HFFc6 (cell line): ENCODE results near the gene FAIM. TPM values are rescaled to one million over a fixed set of nuclear protein-coding genes. Genes with fewer than 3 reads are reported as not detected.

Experiments
- DNase-seq: peaks from one replicate; pipeline ENCODE4 v3.0.0-alpha.2; 2018
- H3K27ac Mint-ChIP-seq: 2 replicates; pipeline ENCODE4 v1.8.0; 2020; ENCODE audit warnings: mild to moderate bottlenecking, mixed read lengths
- H3K27me3 Mint-ChIP-seq: 2 replicates; pipeline ENCODE4 v1.8.0; 2021; ENCODE audit warnings: mild to moderate bottlenecking, moderate library complexity, mixed read lengths; ENCODE audit not compliant: insufficient read depth
- H3K36me3 Mint-ChIP-seq: 2 replicates; pipeline ENCODE4 v1.8.0; 2021; ENCODE audit warnings: low read depth, mixed read lengths
- H3K4me1 Mint-ChIP-seq: 2 replicates; pipeline ENCODE4 v1.8.0; 2020; ENCODE audit warnings: low read depth, mixed read lengths
- H3K4me3 Mint-ChIP-seq: 2 replicates; pipeline ENCODE4 v1.8.0; 2020; ENCODE audit warnings: mild to moderate bottlenecking, moderate library complexity, mixed read lengths
- H3K9me3 Mint-ChIP-seq: 2 replicates; pipeline ENCODE4 v1.8.0; 2020; ENCODE audit warnings: mild to moderate bottlenecking, mixed read lengths
- total RNA-seq, 6 experiments: library from RNA; stranded (reverse); fragmentation: NEBNext Ultra II Directional; extraction: Animal tissue kit (Norgen Biotek cat#: 25700); gene quantifications; 2 replicates in 1 of 6; 3 replicates in 5 of 6; pipeline ENCODE4 v1.2.3, GENCODE V29; 2021
- TF ChIP-seq, protein P1 (sequence below): fragments of 200-600 bp; sonication (generic); IDR thresholded peaks from 2 replicates; pipeline ENCODE4 v1.5.0; 2021; ENCODE audit warnings: antibody characterized with exemption, mild to moderate bottlenecking

Gene FAIM
- total RNA-seq, 6 experiments from 2014 or later = 6.7 to 12.4 (median 9.5) TPM

DNA sequence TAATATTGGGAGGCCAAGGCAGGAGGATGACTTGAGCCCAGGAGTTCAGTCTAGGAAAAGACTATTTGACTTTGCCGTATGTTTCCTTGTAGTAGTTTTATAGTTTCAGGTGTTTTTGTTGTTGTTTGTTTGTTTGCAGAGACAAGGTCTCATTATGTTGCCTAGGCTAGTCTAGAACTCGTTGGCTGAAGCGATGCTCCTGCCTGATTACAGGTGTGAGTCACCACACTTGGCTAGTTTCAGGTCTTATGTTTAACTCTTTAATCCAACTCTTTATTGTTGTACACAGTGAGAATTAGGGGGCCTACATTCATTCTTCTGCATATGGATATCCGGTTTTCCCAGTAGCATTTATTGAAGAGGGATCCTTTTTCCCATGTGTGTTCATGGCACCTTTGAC lies 32.0 kb downstream of the FAIM start:
- peaks cover 10% of the 10 kb centered on the region for H3K4me1 Mint-ChIP-seq
- no peaks in the 10 kb centered on the region; the same call in 1 of the 2 replicates for H3K27me3 Mint-ChIP-seq
- H3K36me3 Mint-ChIP-seq = peaks cover 28% of the 10 kb centered on the region
- H3K27ac Mint-ChIP-seq = no peak overlapping the region
- no peak overlapping the region for H3K4me3 Mint-ChIP-seq
- TF ChIP-seq, protein P1, sequence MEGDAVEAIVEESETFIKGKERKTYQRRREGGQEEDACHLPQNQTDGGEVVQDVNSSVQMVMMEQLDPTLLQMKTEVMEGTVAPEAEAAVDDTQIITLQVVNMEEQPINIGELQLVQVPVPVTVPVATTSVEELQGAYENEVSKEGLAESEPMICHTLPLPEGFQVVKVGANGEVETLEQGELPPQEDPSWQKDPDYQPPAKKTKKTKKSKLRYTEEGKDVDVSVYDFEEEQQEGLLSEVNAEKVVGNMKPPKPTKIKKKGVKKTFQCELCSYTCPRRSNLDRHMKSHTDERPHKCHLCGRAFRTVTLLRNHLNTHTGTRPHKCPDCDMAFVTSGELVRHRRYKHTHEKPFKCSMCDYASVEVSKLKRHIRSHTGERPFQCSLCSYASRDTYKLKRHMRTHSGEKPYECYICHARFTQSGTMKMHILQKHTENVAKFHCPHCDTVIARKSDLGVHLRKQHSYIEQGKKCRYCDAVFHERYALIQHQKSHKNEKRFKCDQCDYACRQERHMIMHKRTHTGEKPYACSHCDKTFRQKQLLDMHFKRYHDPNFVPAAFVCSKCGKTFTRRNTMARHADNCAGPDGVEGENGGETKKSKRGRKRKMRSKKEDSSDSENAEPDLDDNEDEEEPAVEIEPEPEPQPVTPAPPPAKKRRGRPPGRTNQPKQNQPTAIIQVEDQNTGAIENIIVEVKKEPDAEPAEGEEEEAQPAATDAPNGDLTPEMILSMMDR = no peak
- peaks cover 30% of the 10 kb centered on the region for H3K9me3 Mint-ChIP-seq
- DNase-seq = no peak

DNA sequence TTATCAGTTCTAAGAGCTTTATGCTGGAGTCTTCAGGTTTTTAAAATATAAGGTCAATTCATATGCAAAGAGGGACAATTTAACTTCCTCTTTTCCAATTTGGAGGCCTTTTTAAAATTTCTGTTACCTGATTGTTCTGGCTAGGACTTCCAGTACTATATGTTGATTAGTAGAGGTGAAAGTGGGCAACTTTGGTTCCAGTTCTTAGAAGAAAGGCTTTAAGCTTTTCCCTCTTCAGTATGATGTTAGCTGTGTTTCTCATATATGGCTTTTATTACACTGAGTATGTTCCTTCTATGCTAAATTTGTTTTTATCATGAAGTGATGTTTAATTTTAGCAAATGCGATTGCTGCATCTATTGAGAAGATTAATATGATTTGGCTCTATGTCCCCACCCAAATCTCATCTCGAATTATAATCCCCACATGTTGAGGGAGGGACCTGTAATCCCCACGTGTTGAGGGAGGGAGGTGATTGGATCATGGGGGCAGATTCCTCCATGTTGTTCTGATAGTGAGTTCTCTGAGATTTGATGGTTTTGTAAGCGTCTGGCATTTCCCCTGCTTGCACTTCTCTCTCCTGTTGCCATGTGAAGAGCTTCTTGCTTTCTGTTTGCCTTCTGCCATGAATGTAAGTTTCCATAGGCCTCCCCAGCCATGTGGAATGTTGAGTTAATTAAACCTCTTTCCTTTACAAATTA lies 33.8 kb downstream of the FAIM start:
- H3K4me3 Mint-ChIP-seq = no peak overlapping the region
- H3K9me3 Mint-ChIP-seq = peaks cover 48% of the 10 kb centered on the region
- H3K4me1 Mint-ChIP-seq = peaks cover 10% of the 10 kb centered on the region
- DNase-seq = no peak
- H3K27ac Mint-ChIP-seq = no peak overlapping the region
- H3K36me3 Mint-ChIP-seq = peaks cover 45% of the 10 kb centered on the region
- no peaks in the 10 kb centered on the region; the same call in 1 of the 2 replicates for H3K27me3 Mint-ChIP-seq
- TF ChIP-seq, protein P1 = no peak

DNA sequence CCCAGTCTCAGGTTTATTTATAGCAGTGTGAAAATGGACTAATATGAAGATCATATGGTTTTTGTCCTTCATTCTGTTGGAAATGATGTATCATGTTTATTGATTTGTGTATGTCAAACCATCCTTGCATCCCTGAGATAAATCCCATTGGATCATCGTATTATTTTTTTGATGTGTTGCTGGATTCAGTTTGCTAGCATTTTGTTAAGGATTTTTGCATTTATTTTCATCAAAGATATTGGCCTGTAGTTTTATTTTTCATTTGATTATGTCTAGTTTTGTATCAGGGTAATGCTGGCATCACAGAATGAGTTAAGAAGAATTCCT lies 34.3 kb downstream of the FAIM start:
- TF ChIP-seq, protein P1 = no peak
- no peak overlapping the region for H3K27ac Mint-ChIP-seq
- peaks cover 49% of the 10 kb centered on the region for H3K36me3 Mint-ChIP-seq
- peaks cover 52% of the 10 kb centered on the region for H3K9me3 Mint-ChIP-seq
- no peak for DNase-seq
- H3K27me3 Mint-ChIP-seq = no peaks in the 10 kb centered on the region; the same call in 1 of the 2 replicates
- H3K4me1 Mint-ChIP-seq = peaks cover 4% of the 10 kb centered on the region
- H3K4me3 Mint-ChIP-seq = no peak overlapping the region

DNA sequence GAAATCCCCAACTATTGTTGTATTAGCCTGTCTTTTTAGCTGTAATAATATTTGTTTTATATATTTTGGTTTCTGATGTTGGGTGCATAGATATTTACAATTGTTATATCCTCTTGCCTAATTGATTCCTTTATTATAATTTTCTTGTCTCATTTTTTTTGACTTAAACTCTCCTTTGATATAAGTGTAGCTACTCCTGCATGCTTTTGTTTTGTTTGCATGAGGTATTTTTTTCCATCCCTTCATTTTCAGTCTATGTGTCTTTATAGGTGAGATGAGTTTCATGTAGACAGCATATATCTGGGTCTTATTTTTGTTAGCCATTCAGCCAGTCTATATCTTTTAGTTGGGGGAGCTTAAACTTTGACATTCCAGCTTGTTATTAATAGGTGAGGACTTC lies 37.4 kb downstream of the FAIM start:
- TF ChIP-seq, protein P1 = no peak
- no peak overlapping the region for H3K27ac Mint-ChIP-seq
- peaks cover 62% of the 10 kb centered on the region for H3K9me3 Mint-ChIP-seq
- peaks cover 70% of the 10 kb centered on the region for H3K36me3 Mint-ChIP-seq
- no peak for DNase-seq
- H3K4me3 Mint-ChIP-seq = no peak overlapping the region
- no peaks in the 10 kb centered on the region for H3K4me1 Mint-ChIP-seq
- H3K27me3 Mint-ChIP-seq = no peaks in the 10 kb centered on the region; the same call in 1 of the 2 replicates

DNA sequence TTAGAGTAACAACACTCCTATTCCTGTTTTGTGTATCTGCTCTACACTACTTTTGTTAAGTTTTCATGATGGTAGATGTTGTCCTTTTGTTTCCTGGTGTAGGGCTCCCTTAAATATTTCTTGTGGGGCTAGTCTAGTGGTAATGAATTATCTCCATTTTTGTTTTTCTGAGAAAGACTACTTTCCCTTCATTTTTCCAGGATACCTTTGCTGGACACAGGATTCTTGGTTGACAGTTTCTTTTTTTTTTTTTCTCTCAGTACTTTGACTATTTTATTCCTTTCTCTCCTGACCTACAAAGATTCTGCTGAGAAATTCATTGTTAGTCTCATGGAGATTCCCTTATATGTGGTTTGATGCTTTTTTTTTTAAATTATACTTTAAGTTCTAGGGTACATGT lies 37.9 kb downstream of the FAIM start:
- H3K36me3 Mint-ChIP-seq = peaks cover 75% of the 10 kb centered on the region
- H3K27ac Mint-ChIP-seq = no peak overlapping the region
- no peak overlapping the region for H3K4me3 Mint-ChIP-seq
- H3K4me1 Mint-ChIP-seq = no peaks in the 10 kb centered on the region
- TF ChIP-seq, protein P1 = no peak
- no peak for DNase-seq
- H3K27me3 Mint-ChIP-seq = no peaks in the 10 kb centered on the region; the same call in 1 of the 2 replicates
- H3K9me3 Mint-ChIP-seq = peaks cover 62% of the 10 kb centered on the region
